Smooth muscle cell (in vitro differentiated cells): ENCODE results near the gene PLEKHH1. TPM values are rescaled to one million over a fixed set of nuclear protein-coding genes. Genes with fewer than 3 reads are reported as not detected.

Experiments used
- DNase-seq: peaks from one replicate; lab custom pipeline; 2025; ENCODE audit not compliant: unreplicated experiment; lab: John Stamatoyannopoulos, UW
- H2AFZ ChIP-seq: fragments of 200-600 bp; sonication (generic); 2 replicates; pipeline ENCODE4 v1.6.0; 2016; ENCODE audit warnings: antibody characterized with exemption, low read depth, mild to moderate bottlenecking
- H3F3A ChIP-seq: fragments of 200-600 bp; sonication (generic); 2 replicates; pipeline ENCODE4 v1.6.0; 2017; ENCODE audit warnings: antibody characterized with exemption, low read depth
- H3K27ac ChIP-seq: fragments of 200-600 bp; sonication (generic); 2 replicates; pipeline ENCODE4 v1.5.1; 2016; ENCODE audit warnings: low read depth, mild to moderate bottlenecking
- H3K27me3 ChIP-seq: fragments of 200-600 bp; sonication (generic); 2 replicates; pipeline ENCODE4 v1.6.1; 2016; ENCODE audit warnings: low read depth, mild to moderate bottlenecking
- H3K36me3 ChIP-seq: fragments of 200-600 bp; sonication (generic); 2 replicates; pipeline ENCODE4 v1.5.1; 2016; ENCODE audit warnings: low read depth
- H3K4me1 ChIP-seq: fragments of 200-600 bp; sonication (generic); 2 replicates; pipeline ENCODE4 v1.5.1; 2016; ENCODE audit warnings: low read depth
- H3K4me2 ChIP-seq: fragments of 200-600 bp; sonication (generic); 2 replicates; pipeline ENCODE4 v1.6.0; 2016; ENCODE audit warnings: mild to moderate bottlenecking
- H3K4me3 ChIP-seq: fragments of 200-600 bp; sonication (generic); 2 replicates; pipeline ENCODE4 v1.5.1; 2016; ENCODE audit warnings: mild to moderate bottlenecking
- H3K79me2 ChIP-seq: fragments of 200-600 bp; sonication (generic); 2 replicates; pipeline ENCODE4 v1.6.0; 2016; ENCODE audit warnings: low read depth, mild to moderate bottlenecking
- H3K9ac ChIP-seq: fragments of 200-600 bp; sonication (generic); 2 replicates; pipeline ENCODE4 v1.6.0; 2016; ENCODE audit warnings: low read depth
- H3K9me3 ChIP-seq: fragments of 200-600 bp; sonication (generic); replicated peaks from 2 replicates; pipeline ENCODE4 v1.5.1; 2016; ENCODE audit warnings: low read depth
- H4K20me1 ChIP-seq: fragments of 200-600 bp; sonication (generic); 2 replicates; pipeline ENCODE4 v1.6.0; 2016; ENCODE audit warnings: low read depth
- WGBS: methylation state at CpG from one replicate; pipeline ENCODE4 v1.1.7; 2016; ENCODE audit warnings: low lambda C conversion rate; 5-methylcytosine and 5-hydroxymethylcytosine counted together
- polyA plus RNA-seq: library from polyadenylated mRNA; unstranded; fragments of >200 nt; fragmentation: Nextera tagmentation; extraction: Ambion mirVana; gene quantifications from 2 replicates; pipeline ENCODE4 v1.2.1, GENCODE V29; 2016
- total RNA-seq: library from RNA; depleted of rRNA; stranded (reverse); fragments of >200 nt; gene quantifications from 2 replicates; pipeline ENCODE4 v1.2.3, GENCODE V29; 2014
- TF ChIP-seq, protein P1 (sequence below): fragments of 200-600 bp; sonication (generic); IDR thresholded peaks from 2 replicates; pipeline ENCODE4 v1.5.1; 2017; ENCODE audit warnings: borderline replicate concordance, mild to moderate bottlenecking, antibody characterized with exemption; ENCODE audit not compliant: insufficient read depth, poor library complexity, severe bottlenecking

PLEKHH1 gene
- total and polyA plus RNA-seq, 2 experiments from 2014 or later: 0.88 to 12.1 TPM

- TF ChIP-seq, protein P1, sequence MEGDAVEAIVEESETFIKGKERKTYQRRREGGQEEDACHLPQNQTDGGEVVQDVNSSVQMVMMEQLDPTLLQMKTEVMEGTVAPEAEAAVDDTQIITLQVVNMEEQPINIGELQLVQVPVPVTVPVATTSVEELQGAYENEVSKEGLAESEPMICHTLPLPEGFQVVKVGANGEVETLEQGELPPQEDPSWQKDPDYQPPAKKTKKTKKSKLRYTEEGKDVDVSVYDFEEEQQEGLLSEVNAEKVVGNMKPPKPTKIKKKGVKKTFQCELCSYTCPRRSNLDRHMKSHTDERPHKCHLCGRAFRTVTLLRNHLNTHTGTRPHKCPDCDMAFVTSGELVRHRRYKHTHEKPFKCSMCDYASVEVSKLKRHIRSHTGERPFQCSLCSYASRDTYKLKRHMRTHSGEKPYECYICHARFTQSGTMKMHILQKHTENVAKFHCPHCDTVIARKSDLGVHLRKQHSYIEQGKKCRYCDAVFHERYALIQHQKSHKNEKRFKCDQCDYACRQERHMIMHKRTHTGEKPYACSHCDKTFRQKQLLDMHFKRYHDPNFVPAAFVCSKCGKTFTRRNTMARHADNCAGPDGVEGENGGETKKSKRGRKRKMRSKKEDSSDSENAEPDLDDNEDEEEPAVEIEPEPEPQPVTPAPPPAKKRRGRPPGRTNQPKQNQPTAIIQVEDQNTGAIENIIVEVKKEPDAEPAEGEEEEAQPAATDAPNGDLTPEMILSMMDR: no peak
- no peaks in the 10 kb centered on the region for H3F3A ChIP-seq
- 87% methylated on average over 13 of the region's 19 CpGs for WGBS
- no peak for DNase-seq
- H3K9me3 ChIP-seq: no peaks in the 10 kb centered on the region
- H4K20me1 ChIP-seq: no peaks in the 10 kb centered on the region
- no peak overlapping the region for H2AFZ ChIP-seq
- no peak overlapping the region for H3K9ac ChIP-seq
- no peaks in the 10 kb centered on the region for H3K36me3 ChIP-seq
- no peak overlapping the region for H3K27ac ChIP-seq
- H3K4me2 ChIP-seq: no peak overlapping the region
- no peak overlapping the region for H3K4me3 ChIP-seq
- H3K27me3 ChIP-seq: no peaks in the 10 kb centered on the region
- H3K79me2 ChIP-seq: no peaks in the 10 kb centered on the region
- no peaks in the 10 kb centered on the region for H3K4me1 ChIP-seq
Measured at GRCh38 chr14:67571991-67572323, 38.9 kb downstream of the PLEKHH1 start.

DNA sequence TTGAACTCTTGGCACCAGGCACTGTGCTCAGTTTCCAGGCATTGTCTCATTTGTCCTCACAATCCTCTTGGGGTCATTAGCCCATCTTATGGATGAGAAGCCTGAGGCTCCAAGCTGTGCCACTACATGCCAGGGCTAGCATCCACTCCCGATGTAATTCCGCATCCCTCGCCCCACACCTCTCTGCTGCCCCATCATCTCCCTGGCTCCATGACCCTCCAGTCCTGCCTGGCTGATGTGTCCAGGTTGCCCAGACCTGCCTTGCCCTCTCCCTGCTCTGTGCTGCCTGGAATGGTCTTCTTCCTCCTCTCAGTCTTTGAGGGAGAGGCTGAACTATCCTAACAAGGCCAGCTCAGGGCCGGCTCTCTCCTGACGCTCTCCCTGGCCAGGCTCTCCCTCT, 39.5 kb downstream of the PLEKHH1 start:
- no peaks in the 10 kb centered on the region for H3K9me3 ChIP-seq
- H3K4me2 ChIP-seq: no peak overlapping the region
- H3K9ac ChIP-seq: no peak overlapping the region
- 92% methylated on average over 5 of the region's 5 CpGs for whole genome bisulfite sequencing
- TF ChIP-seq, protein P1: no peak
- H3K4me3 ChIP-seq: no peak overlapping the region
- H3K27me3 ChIP-seq: no peaks in the 10 kb centered on the region
- no peak for DNase-seq
- H3F3A ChIP-seq: no peaks in the 10 kb centered on the region
- no peak overlapping the region for H3K27ac ChIP-seq
- H4K20me1 ChIP-seq: no peaks in the 10 kb centered on the region
- no peaks in the 10 kb centered on the region for H3K36me3 ChIP-seq
- no peak overlapping the region for H2AFZ ChIP-seq
- H3K79me2 ChIP-seq: no peaks in the 10 kb centered on the region
- no peaks in the 10 kb centered on the region for H3K4me1 ChIP-seq

- Histone ChIP-seq H3K4me1 (no peaks in the 10 kb centered on the region), H3F3A (no peaks in the 10 kb centered on the region), H3K27me3 (no peaks in the 10 kb centered on the region), H2AFZ (no peak overlapping the region), H4K20me1 (no peaks in the 10 kb centered on the region), H3K27ac (no peak overlapping the region), H3K4me3 (no peak overlapping the region), H3K36me3 (no peaks in the 10 kb centered on the region), H3K9ac (no peak overlapping the region), H3K9me3 (no peaks in the 10 kb centered on the region), H3K4me2 (no peak overlapping the region), H3K79me2 (no peaks in the 10 kb centered on the region)
- no peak for DNase-seq
- 91% methylated on average over 15 of the region's 15 CpGs for WGBS
- TF ChIP-seq, protein P1: no peak
Measured at GRCh38 chr14:67573228-67574010, 40.3 kb downstream of the PLEKHH1 start.

DNA sequence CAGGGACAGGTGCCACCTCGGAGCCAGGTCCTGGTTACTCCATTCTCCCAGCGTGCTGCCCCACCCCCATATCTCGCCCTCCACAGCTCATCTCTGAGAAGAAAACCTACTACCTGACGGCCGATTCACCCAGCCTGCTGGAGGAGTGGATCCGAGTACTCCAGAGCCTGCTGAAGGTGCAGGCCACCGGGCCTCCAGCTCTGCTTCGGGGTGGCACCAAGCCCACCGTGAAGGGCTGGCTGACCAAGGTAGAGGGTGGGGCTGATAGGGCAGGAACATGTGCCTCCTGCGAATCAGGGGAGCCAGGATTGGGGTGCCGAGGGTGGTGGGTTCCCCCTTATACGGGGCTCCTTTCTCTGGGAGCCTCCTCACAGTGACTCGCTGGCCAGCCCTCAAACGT, 41.1 kb downstream of the PLEKHH1 start:
- Histone ChIP-seq H3K36me3 (no peaks in the 10 kb centered on the region), H3K4me2 (no peak overlapping the region), H2AFZ (no peak overlapping the region), H3K27me3 (no peaks in the 10 kb centered on the region), H3K27ac (no peak overlapping the region), H3F3A (no peaks in the 10 kb centered on the region), H3K4me1 (no peaks in the 10 kb centered on the region), H3K4me3 (no peak overlapping the region), H3K9me3 (no peaks in the 10 kb centered on the region), H3K79me2 (no peaks in the 10 kb centered on the region), H4K20me1 (no peaks in the 10 kb centered on the region), H3K9ac (no peak overlapping the region)
- TF ChIP-seq, protein P1: no peak
- WGBS: 92% methylated on average over 14 of the region's 14 CpGs
- no peak for DNase-seq
